Measurements from ENCODE around the gene REN.

Gene REN

GRCh38 chr1:204153667-204154066, 12.5 kb downstream of the REN start:
- POLR2A ChIA-PET (ENCODE audit: low non-redundant PET) = interaction anchor here (0.8 to 1.1 kb wide), 2 partner anchors 282 to 293 kb away, joined by 3 read pairs; no protein-coding TSS in a partner anchor
- peak overlapping the region; percentile 77 for H3K27ac ChIP-seq
- DNase-seq (ENCODE audit: low spot score) = no peak
- no peak for TF ChIP-seq CTCF (conservative IDR thresholded peaks at IDR 0.05; ENCODE audit: low read depth)
- CTCF ChIA-PET = interaction anchor here (0.5 to 3.7 kb wide), 9 partner anchors 9 to 293 kb away, joined by 3 to 25 read pairs (median 4); partner anchors contain the start of genes REN and SNRPE

GRCh38 chr1:204152310-204153044, 13.7 kb downstream of the REN start:
- H3K27ac ChIP-seq = peak overlapping the region; percentile 77
- CTCF ChIA-PET = interaction anchor here (0.5 to 3.7 kb wide), 9 partner anchors 10 to 660 kb away, joined by 3 to 25 read pairs (median 4); partner anchors contain the start of gene SNRPE
- TF ChIP-seq CTCF (conservative IDR thresholded peaks at IDR 0.05; ENCODE audit: low read depth) = no peak
- no peak for DNase-seq (ENCODE audit: low spot score)
- POLR2A ChIA-PET (ENCODE audit: low non-redundant PET) = interaction anchor here (0.7 kb wide), 1 partner anchor 151 kb away, joined by 3 read pairs; no protein-coding TSS in a partner anchor

GRCh38 chr1:204151552-204152309, 14.4 kb downstream of the REN start, which contains the start of gene ETNK2:
Gene ETNK2 (minus strand): TSS chr1:204152044. CDS start chr1:204151852, 192 bp downstream.
- peak; percentile 90 for DNase-seq (ENCODE audit: low spot score)
- ChIA-PET CTCF (interaction anchor here (0.5 to 3.7 kb wide), 12 partner anchors 11 to 661 kb away, joined by 3 to 25 read pairs (median 6); partner anchors contain the start of gene GOLT1A), POLR2A (ENCODE audit: low non-redundant PET) (interaction anchor here (0.7 to 1.0 kb wide), 2 partner anchors 150 to 289 kb away, joined by 3 read pairs; no protein-coding TSS in a partner anchor)
- TF ChIP-seq CTCF (conservative IDR thresholded peaks at IDR 0.05; ENCODE audit: low read depth) = no peak
- peak within 1 kb of the TSS; percentile 77 for H3K27ac ChIP-seq

- no peak for TF ChIP-seq CTCF (conservative IDR thresholded peaks at IDR 0.05; ENCODE audit: low read depth)
- POLR2A ChIA-PET (ENCODE audit: low non-redundant PET) = interaction anchor here (0.6 to 1.0 kb wide), 2 partner anchors 78 to 288 kb away, joined by 3 read pairs; partner anchors contain the start of gene SOX13
- peak; percentile 60 for DNase-seq (ENCODE audit: low spot score)
- CTCF ChIA-PET = interaction anchor here (0.5 to 3.7 kb wide), 12 partner anchors 12 to 290 kb away, joined by 3 to 25 read pairs (median 6); partner anchors contain the start of genes GOLT1A and SNRPE
- H3K27ac ChIP-seq = peak overlapping the region; percentile 77
These were observed 15.2 kb downstream of the REN start for GRCh38 chr1:204150702-204151551.

GRCh38 chr1:204149635-204150565, 16.2 kb downstream of the REN start:
- peak overlapping the region; percentile 77 for H3K27ac ChIP-seq
- no peak for DNase-seq (ENCODE audit: low spot score)
- POLR2A ChIA-PET (ENCODE audit: low non-redundant PET) = interaction anchor here (0.6 kb wide), 1 partner anchor 77 kb away, joined by 3 read pairs; the partner anchor contains the start of gene SOX13
- CTCF ChIA-PET = interaction anchor here (0.6 to 2.1 kb wide), 6 partner anchors 13 to 284 kb away, joined by 3 to 9 read pairs (median 5); no protein-coding TSS in a partner anchor
- TF ChIP-seq CTCF (conservative IDR thresholded peaks at IDR 0.05; ENCODE audit: low read depth) = no peak

All from RWPE1 (cell line).